Renal pelvis (tissue), 4 donors: ENCODE results near the gene GALNT2. TPM values are rescaled to one million over a fixed set of nuclear protein-coding genes. Genes with fewer than 3 reads are reported as not detected.

ENCODE experiments used
- DNase-seq: peaks from one replicate; pipeline ENCODE4 v3.0.0-alpha.2; 2013
- polyA plus RNA-seq, 3 donors: library from polyadenylated mRNA; unstranded; fragments of 120-200 nt; gene quantifications; one replicate each; pipeline ENCODE4 v1.2.1, GENCODE V29; 2013; ENCODE audit not compliant: insufficient read length in 3 of 3

Gene GALNT2
- polyA plus RNA-seq, 3 donors, result 59.2 to 72.9 (median 65.4) TPM

GRCh38 chr1:230158415-230159291 lies 91.6 kb downstream of the GALNT2 start:
- DNase-seq, result no peak

- no peak for DNase-seq
Observed at GRCh38 chr1:230159580-230159979, 92.5 kb downstream of the GALNT2 start.

GRCh38 chr1:230160957-230161771 lies 94.1 kb downstream of the GALNT2 start:
- no peak for DNase-seq

- no peak for DNase-seq
Observed at GRCh38 chr1:230163205-230163604, 96.2 kb downstream of the GALNT2 start.

GRCh38 chr1:230163719-230164118 lies 96.7 kb downstream of the GALNT2 start:
- DNase-seq, result no peak

GRCh38 chr1:230165536-230165935 lies 98.5 kb downstream of the GALNT2 start:
- no peak for DNase-seq

- DNase-seq, result no peak
Observed at GRCh38 chr1:230166366-230167132, 99.5 kb downstream of the GALNT2 start.

GRCh38 chr1:230167419-230167852 lies 100.4 kb downstream of the GALNT2 start:
- DNase-seq, result no peak

- no peak for DNase-seq
Observed at GRCh38 chr1:230169454-230170152, 102.6 kb downstream of the GALNT2 start.

GRCh38 chr1:230170153-230170547 lies 103.1 kb downstream of the GALNT2 start:
- no peak for DNase-seq

GRCh38 chr1:230170622-230171021 lies 103.6 kb downstream of the GALNT2 start:
- DNase-seq, result no peak

GRCh38 chr1:230171356-230172015 lies 104.4 kb downstream of the GALNT2 start:
- no peak for DNase-seq

GRCh38 chr1:230172016-230172537 lies 105.0 kb downstream of the GALNT2 start:
- no peak for DNase-seq

- DNase-seq, result no peak
Observed at GRCh38 chr1:230173187-230173975, 106.3 kb downstream of the GALNT2 start.

GRCh38 chr1:230174041-230174440 lies 107.0 kb downstream of the GALNT2 start:
- no peak for DNase-seq

- no peak for DNase-seq
Observed at GRCh38 chr1:230174471-230175162, 107.6 kb downstream of the GALNT2 start.

GRCh38 chr1:230175163-230175747 lies 108.2 kb downstream of the GALNT2 start:
- no peak for DNase-seq

GRCh38 chr1:230175839-230176238 lies 108.8 kb downstream of the GALNT2 start:
- DNase-seq, result no peak

GRCh38 chr1:230176326-230176725 lies 109.3 kb downstream of the GALNT2 start:
- DNase-seq, result no peak
